GM11168 (cell line): ENCODE measurements around the gene FCGR3A.
"Not testable (repeated sequence)": the region's sequence is repeated elsewhere in the genome, so short reads cannot be mapped to it uniquely, and the experiment has no call there.

ENCODE experiments used
- in situ Hi-C: fragments of 300-500 bp; cut with MboI; formaldehyde crosslinking; loops from one replicate; pipeline ENCODE4 v1.12.0; 2022; ENCODE audit warnings: low sequenced_read_pairs; ENCODE audit not compliant: unreplicated experiment

Gene FCGR3A

DNA sequence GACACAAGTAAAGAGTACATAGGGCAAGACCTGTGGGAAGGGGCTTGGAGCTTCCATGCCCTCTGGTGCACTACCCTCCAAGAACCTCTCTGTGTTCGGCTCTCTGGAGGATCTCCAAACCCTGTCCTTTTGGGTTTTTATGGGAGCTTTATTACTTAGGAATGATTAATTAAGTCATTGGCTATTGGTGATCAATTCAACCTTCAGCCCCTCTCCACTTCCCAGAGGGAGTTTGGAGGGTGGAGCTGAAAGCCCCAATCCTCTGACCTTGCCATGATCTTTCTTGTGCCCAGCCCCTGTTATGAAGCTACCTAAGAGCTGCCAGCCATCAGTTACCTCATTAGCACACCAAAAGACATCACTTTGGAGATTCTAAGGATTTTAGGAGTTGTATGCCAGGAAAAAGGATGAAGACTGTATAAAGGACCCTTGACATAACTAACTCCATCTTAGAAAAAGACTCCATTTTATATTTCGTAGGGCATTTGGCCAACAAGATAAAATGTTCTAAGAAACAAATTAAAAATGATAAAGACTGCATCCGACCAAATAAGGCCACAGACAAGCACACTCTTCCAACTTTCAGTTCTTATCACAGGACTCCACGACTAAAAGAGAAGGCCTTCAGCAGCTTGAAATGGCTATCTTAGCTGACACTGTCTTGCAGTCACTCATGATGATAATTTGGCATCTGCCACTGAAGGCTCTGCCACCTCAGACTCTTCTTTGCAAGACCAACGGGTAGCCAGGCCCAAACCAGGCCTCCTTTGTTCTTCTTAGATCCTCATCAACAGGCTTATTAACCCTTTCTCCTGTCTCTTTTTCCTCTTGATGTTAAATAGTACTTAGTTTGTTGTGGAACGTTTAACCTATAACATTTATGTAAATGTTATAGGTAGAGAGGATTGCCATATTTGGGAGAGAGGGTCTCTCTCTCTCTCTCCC lies 8.2 kb upstream of the FCGR3A start:
- in situ Hi-C loops = loop anchor here (5.0 kb wide), 1 partner anchor 80 kb away; no protein-coding TSS in a partner anchor

GRCh38 chr1:161556990-161557389 lies 7.4 kb upstream of the FCGR3A start:
- in situ Hi-C loops = loop anchor here (5.0 kb wide), 1 partner anchor 80 kb away; no protein-coding TSS in a partner anchor

- in situ Hi-C loops = loop anchor here (5.0 kb wide), 1 partner anchor 81 kb away; no protein-coding TSS in a partner anchor
Measured at GRCh38 chr1:161556143-161556542, 6.5 kb upstream of the FCGR3A start.

DNA sequence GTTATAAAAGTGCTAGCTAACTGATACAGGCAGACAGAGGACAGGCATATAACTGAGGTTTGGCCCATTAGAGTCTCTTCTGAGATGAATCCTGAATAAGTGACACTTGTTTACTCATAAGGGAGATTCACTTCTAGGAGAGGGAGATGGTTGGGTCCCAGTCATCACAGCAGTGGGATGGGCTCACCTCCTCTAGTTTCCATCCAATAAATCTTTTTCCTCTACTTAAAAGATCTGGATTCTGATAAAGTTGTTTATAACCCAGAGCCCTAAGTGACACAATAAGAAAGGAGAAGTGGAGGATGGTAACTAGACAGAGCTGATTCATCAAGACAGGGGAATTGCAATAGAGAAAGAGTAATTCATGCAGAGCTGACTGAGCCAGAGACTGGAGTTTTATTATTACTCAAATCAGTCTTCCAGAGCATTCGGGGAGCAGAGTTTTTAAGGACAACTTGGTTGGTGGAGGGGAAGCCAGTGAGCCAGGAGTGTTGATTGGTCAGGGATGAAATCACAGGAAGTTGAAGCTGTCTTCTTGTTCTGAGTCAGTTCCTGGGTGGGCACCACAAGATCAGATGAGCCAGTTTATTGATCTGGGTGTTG lies 5.3 kb upstream of the FCGR3A start:
- in situ Hi-C loops = loop anchor here (5.0 kb wide), 1 partner anchor 82 kb away; no protein-coding TSS in a partner anchor

DNA sequence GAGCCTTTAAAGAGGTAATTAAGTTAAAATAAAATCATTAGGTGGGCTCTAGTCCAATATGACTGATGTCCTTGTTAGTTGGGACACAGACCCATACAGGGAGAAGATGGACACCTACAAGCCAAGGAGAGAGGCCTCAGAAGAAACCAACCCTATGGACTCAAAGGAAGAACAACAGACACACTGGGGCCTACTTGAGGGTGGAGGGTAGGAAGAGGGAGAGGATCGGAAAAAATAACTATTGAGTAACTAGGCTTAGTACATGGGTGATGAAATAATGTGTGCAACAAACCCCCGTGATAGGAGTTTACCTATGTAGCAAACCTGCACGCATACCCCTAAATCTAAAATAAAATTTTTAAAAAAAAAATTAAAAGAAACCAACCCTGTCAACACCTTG lies 4.7 kb upstream of the FCGR3A start:
- in situ Hi-C loops = not testable (repeated sequence)

- in situ Hi-C loops = not testable (repeated sequence)
Measured at GRCh38 chr1:161553631-161554030, 4.0 kb upstream of the FCGR3A start.

- in situ Hi-C loops = not testable (repeated sequence)
Measured at GRCh38 chr1:161550942-161551341, 1.3 kb upstream of the FCGR3A start.

DNA sequence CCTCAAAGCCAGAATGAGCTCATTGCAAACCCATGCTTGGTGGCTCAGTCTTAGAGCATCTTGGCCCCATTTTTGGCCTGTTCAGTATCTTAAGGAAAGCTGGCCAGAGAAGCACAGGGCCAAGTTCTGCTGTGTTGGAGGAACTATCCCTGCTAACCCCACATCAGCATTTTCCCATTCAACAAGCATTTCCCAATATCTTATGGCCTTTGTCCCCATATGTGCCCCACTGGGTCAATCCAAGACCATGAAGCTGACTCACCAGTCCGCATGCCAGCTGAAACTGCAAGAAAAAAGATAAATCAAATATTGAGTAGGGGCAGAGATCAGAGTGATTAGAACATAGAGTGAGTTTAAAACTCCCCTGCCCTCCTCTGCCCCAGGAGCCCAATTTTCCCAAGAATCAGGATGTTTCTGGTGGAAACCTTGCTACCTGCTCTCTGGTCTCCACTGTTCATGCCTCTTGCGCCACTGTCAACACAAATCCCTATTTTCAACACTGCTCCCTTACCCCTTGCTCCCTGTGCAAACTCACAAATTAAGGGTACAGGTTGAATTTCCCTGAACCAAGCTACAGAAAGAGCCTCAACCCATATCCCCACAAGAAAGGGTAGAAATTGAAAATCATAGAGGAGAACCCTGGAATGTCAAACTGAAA lies 740 bp downstream of the FCGR3A start:
- in situ Hi-C loops = not testable (repeated sequence)

DNA sequence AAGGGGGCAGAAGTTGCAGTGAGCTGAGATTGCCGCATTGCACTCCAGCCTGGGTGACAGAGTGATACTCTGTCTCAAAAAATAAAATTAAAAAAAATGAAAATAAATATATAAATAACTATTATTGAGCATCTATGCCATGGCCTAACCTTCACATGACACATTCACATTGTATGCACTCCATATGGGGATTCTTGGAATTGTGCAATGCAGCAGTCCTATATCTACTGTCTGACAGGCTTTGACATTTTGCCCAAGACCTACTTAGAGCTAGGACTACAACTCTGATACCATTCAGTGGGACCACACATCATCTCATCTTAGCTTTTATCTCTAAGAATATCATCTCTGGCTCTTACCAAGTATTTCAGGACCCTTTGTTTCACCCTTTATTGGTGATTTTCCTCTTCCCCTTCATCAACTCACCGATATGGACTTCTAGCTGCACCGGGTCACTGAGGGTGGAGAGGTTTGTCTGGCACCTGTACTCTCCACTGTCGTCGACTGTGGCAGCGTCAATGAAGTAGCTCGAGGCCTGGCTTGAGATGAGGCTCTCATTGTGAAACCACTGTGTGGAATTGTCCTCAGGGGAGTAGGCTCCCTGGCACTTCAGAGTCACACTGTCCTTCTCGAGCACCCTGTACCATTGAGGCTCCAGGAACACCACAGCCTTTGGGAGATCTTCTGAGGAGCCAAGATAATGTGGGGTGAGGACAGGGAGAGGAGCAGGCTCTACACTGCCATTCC lies 1.4 kb downstream of the FCGR3A start:
- in situ Hi-C loops = not testable (repeated sequence)

DNA sequence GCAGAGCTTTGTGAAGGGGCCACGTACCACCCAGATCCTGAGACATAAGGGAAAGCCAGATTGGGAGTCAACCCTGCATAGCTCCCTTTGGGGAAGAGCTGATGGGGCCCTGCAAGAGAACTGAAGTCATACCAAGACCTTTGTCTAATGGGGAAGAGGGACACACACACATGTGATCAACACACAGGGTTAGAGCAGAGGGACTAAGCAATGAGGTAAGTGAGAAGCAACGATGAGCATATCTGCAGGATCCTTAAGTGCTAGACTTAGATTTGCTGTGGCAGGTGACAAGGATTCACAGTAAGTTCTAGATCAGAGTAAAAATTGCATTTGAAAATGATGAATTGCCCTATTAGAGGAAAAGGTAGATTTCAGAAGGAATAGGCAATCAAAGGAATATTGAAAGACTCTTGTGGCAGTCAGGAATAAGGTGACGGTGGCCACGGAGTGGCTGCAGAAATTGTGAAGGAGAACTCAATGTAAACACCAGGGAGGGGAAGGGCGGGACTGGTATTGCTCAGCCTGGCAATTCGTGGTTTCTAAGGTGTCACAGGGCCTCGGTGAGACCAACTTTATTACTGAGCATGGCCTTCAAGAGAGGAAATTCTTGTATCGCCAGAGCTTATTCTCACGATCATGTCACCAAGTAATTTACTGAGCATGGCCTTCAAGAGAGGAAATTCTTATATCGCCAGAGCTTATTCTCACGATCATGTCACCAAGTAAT lies 4.5 kb downstream of the FCGR3A start:
- in situ Hi-C loops = not testable (repeated sequence)

DNA sequence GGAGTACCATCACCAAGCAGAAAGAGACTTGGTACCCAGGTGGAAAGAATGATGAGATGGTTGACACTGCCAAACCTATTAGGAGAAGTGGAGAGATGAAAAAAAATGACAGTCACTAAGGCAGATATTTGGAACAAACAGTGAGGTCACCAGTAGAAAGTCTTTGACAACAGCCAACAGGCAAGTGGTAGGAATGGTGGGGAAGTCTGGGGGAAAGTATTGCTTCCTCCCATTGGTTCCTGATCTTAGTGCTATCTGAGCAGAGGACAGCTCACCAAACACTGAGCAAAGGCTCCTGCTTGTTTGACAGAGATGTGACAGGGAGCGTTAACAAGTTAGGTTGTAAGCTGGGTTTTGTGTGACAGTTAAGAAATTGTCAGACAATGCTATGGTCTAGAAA lies 6.5 kb downstream of the FCGR3A start:
- in situ Hi-C loops = not testable (repeated sequence)

GRCh38 chr1:161542091-161542559 lies 7.5 kb downstream of the FCGR3A start:
- in situ Hi-C loops = not testable (repeated sequence)

DNA sequence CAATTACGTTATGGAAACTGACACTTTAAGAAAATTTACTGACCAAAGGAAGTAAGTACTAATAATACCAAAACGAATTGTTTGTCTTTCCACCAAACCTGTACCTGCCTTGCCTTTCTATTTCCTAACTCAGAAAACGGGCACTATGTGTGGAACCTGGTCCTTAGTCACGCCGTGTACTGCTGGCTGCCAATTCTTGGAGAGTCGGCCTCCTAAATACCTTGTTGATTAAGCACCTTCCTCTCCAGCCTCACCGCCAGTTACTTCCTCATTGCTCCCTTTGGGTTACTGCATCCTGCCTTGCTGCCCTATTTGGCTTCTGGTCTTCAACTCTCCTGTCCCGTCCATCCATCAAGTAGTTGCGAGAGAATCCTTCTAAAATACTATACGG lies 9.1 kb downstream of the FCGR3A start:
- in situ Hi-C loops = not testable (repeated sequence)

DNA sequence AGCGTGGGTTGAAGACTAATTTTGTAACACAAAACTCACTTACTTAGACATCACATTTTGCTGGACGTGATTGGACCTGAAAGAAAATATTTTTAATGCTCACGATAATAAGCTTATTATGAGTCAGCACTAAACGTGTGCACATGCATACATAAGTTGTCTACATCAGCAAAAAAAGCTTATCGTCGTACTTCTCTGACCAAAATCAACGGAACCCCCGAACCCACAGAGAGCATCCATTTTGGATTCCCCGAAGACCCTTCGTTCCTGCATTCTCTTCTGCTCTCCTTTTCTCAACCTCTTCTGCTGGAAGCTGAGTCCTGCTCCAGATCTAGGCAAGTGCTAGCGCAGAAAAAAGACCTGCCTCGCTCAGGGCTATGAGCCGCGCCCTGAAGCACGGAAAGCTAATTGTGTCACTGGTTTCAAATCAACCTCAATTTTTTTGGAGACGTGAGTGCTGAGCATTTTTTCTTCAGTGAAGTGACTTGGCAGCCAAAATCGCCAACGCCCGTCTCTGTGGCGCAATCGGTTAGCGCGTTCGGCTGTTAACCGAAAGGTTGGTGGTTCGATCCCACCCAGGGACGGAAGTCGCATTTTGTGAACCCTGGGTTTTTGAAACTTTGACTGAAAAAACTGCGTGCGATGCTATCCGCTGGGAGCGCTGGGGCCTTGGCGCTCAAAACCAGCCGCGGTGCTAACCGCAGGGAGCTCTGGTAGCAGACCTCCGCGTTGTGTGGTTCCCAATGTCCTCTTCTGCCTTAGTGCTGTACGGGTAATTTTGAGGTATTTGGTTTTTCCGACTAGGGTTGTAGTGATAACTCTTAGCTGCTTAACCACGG lies 9.7 kb downstream of the FCGR3A start:
- in situ Hi-C loops = not testable (repeated sequence)

GRCh38 chr1:161538925-161539479 lies 10.6 kb downstream of the FCGR3A start:
- in situ Hi-C loops = not testable (repeated sequence)

DNA sequence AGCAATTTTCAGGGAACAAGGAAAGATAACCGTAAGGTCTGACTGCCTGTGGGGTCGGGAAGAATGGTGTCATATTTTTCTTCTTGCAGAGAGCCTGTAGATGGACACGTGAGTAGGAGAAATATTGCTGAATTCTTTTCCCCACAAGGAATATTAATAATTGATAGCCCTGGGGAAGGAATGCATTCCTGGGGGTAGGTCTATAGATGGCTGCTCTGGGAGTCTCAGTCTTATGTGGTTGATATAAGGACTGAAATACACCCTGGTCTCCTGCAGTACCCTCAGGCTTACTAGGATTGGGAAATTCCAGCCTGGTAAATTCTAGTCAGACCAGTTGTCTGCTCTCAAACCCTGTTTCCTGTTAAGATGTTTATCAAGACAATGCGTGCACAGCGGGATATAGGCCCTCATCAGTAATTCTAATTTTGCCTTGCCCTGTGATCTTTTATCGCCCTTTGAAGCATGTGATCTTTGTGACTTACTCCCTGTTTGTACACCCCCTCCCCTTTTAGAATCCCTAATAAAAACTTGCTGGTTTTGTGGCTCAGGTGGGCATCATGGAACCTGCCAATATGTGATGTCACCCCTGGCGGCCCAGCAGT lies 12.4 kb downstream of the FCGR3A start:
- in situ Hi-C loops = not testable (repeated sequence)

- in situ Hi-C loops = not testable (repeated sequence)
Measured at GRCh38 chr1:161532644-161533567, 16.7 kb downstream of the FCGR3A start.
